A673 (cell line): Measurements from ENCODE around the gene AHRR. TPM values are rescaled to one million over a fixed set of nuclear protein-coding genes. Genes with fewer than 3 reads are reported as not detected.
"Not testable (repeated sequence)": the region's sequence is repeated elsewhere in the genome, so short reads cannot be mapped to it uniquely, and the experiment has no call there.

ENCODE experiments used
- Bru-seq: library from RNA; stranded (reverse); fragments of 400-500 nt; gene quantifications from one replicate; lab custom pipeline; 2021; lab: Mats Ljungman, UMichigan
- BruChase-seq, 2 experiments: library from RNA; stranded (reverse); fragments of 400-500 nt; gene quantifications; one replicate each; lab custom pipeline; 2021; lab: Mats Ljungman, UMichigan
- BruUV-seq: library from RNA; stranded (reverse); fragments of 400-500 nt; replicated peaks from 2 replicates; lab custom pipeline; 2021; lab: Mats Ljungman, UMichigan
- CTCF ChIA-PET: fragments of 300-600 bp; sonication (Branson Sonifier 250); formaldehyde crosslinking; loops from one replicate; lab custom pipeline; 2022; ENCODE audit warnings: antibody characterized with exemption; lab: Charles Lee
- POLR2A ChIA-PET: fragments of 300-600 bp; sonication (Branson Sonifier 250); formaldehyde crosslinking; loops from one replicate; lab custom pipeline; 2022; ENCODE audit warnings: antibody characterized with exemption; ENCODE audit not compliant: low non-redundant PET; lab: Charles Lee
- DNase-seq: peaks from one replicate; pipeline ENCODE4 v3.0.0-alpha.2; 2015; ENCODE audit warnings: low spot score
- H3K27ac ChIP-seq: fragments of 200-600 bp; sonication (generic); 2 replicates; pipeline ENCODE4 v1.5.1; 2016; ENCODE audit warnings: mixed run types, low read depth, mild to moderate bottlenecking, mixed read lengths, antibody characterized with exemption, low read length; ENCODE audit not compliant: poor library complexity, severe bottlenecking
- H3K27me3 ChIP-seq: fragments of 200-600 bp; sonication (generic); replicated peaks from 2 replicates; pipeline ENCODE4 v1.6.1; 2017; ENCODE audit warnings: mixed run types, low read depth, mild to moderate bottlenecking, mixed read lengths, antibody characterized with exemption, low read length; ENCODE audit not compliant: insufficient read depth, poor library complexity
- H3K36me3 ChIP-seq: fragments of 200-600 bp; sonication (generic); 2 replicates; pipeline ENCODE4 v1.6.1; 2016; ENCODE audit warnings: mixed run types, mild to moderate bottlenecking, mixed read lengths, antibody characterized with exemption, low read length; ENCODE audit not compliant: insufficient read depth, poor library complexity, severe bottlenecking
- H3K4me1 ChIP-seq: fragments of 200-600 bp; sonication (generic); 2 replicates; pipeline ENCODE4 v1.6.1; 2017; ENCODE audit warnings: mixed run types, mild to moderate bottlenecking, mixed read lengths, antibody characterized with exemption, low read length; ENCODE audit not compliant: insufficient read depth, poor library complexity, severe bottlenecking
- H3K4me3 ChIP-seq: fragments of 200-600 bp; sonication (generic); 2 replicates; pipeline ENCODE4 v1.5.1; 2016; ENCODE audit warnings: low read depth, mixed run types, mild to moderate bottlenecking, mixed read lengths, low read length; ENCODE audit not compliant: poor library complexity, severe bottlenecking
- H3K9me3 ChIP-seq: fragments of 200-600 bp; sonication (generic); 2 replicates; pipeline ENCODE4 v1.6.1; 2016; ENCODE audit warnings: mixed run types, low read depth, mild to moderate bottlenecking, mixed read lengths, antibody characterized with exemption, low read length; ENCODE audit not compliant: poor library complexity, severe bottlenecking
- CTCF ChIP-seq: fragments of 300-800, 200-600 bp; sonication (generic); conservative IDR thresholded peaks from 2 replicates; pipeline ENCODE4 v1.5.1; 2017; ENCODE audit warnings: low read depth, mild to moderate bottlenecking, antibody characterized with exemption, low read length, moderate library complexity, mixed read lengths
- EZH2 ChIP-seq: fragments of 200-600 bp; sonication (generic); IDR thresholded peaks from 2 replicates; pipeline ENCODE4 v1.6.1; 2017; ENCODE audit warnings: borderline replicate concordance, low read depth, mild to moderate bottlenecking, mixed read lengths, antibody characterized with exemption, low read length; ENCODE audit not compliant: poor library complexity, severe bottlenecking
- intact Hi-C: fragments of 100-400 bp; cut with micrococcal nuclease; formaldehyde crosslinking; loops from one replicate; pipeline ENCODE4 v1.10.0; 2022; ENCODE audit not compliant: unreplicated experiment
- long read RNA-seq: library from polyadenylated mRNA; stranded (forward); transcript quantifications from one replicate; pipeline ENCODE4 v2.0.0, GENCODE V29; 2022
- total RNA-seq: library from RNA; stranded (reverse); gene quantifications from 2 replicates; pipeline ENCODE4 v1.2.3, GENCODE V29; 2021

Gene AHRR
- 2.0 and 2.2 TPM in 2 replicates for total RNA-seq
- Bru-seq, nascent RNA: percentile 35 among the genes with signal in this experiment
- BruChase-seq, experiment 1, labeled RNA remaining after a 2-hour chase: percentile 34 among the genes with signal in this experiment
- BruChase-seq, experiment 2, labeled RNA remaining after a 6-hour chase: percentile 45 among the genes with signal in this experiment
- long read RNA-seq, partial matches to known transcripts: 0 of 4 reads
- long read RNA-seq, other reads (novel, unspliced or antisense): 4 of 4 reads

GRCh38 chr5:321230-321725 is at the start of gene AHRR:
AHRR (plus strand) TSS chr5:321714; CDS start chr5:343903, 22,189 bp downstream.
- POLR2A ChIA-PET: interaction anchor here (0.6 kb wide), 1 partner anchor 11 kb away, joined by 3 read pairs; no protein-coding TSS in a partner anchor
- peak within 1 kb of the TSS; percentile 48 for H3K4me3 ChIP-seq
- H3K4me1 ChIP-seq: peaks cover 16% of the 10 kb centered on the region
- peaks cover 4% of the 10 kb centered on the region for H3K36me3 ChIP-seq
- intact Hi-C loops: no loop called here
- TF ChIP-seq CTCF (peak; percentile 44), EZH2 (no peak)
- peaks cover 36% of the 10 kb centered on the region for H3K27me3 ChIP-seq
- CTCF ChIA-PET: interaction anchor here (0.8 to 1.0 kb wide), 2 partner anchors 104 to 133 kb away, joined by 3 read pairs; no protein-coding TSS in a partner anchor
- BruUV-seq: no TSS peak
- H3K9me3 ChIP-seq: no peaks in the 10 kb centered on the region
- no peak within 1 kb of the TSS for H3K27ac ChIP-seq
- peak; percentile 61 for DNase-seq

- intact Hi-C loops, H3K9me3 ChIP-seq, DNase-seq, POLR2A ChIA-PET, CTCF ChIA-PET, H3K27me3 ChIP-seq, H3K4me1 ChIP-seq, BruUV-seq: not testable (repeated sequence)
- peak overlapping the region; percentile 93 for H3K27ac ChIP-seq
- peak overlapping the region; percentile 91 for H3K4me3 ChIP-seq
- H3K36me3 ChIP-seq: peaks cover 26% of the 10 kb centered on the region
These were observed 49.7 kb upstream of the AHRR start for GRCh38 chr5:271828-272167.

GRCh38 chr5:273091-273490 is 48.4 kb upstream of the AHRR start:
- POLR2A ChIA-PET: not testable (repeated sequence)

GRCh38 chr5:273491-273890 is 48.0 kb upstream of the AHRR start:
- DNase-seq, BruUV-seq, H3K9me3 ChIP-seq, H3K27me3 ChIP-seq, H3K4me1 ChIP-seq, POLR2A ChIA-PET, intact Hi-C loops, CTCF ChIA-PET, H3K4me3 ChIP-seq, H3K27ac ChIP-seq: not testable (repeated sequence)
- peaks cover 28% of the 10 kb centered on the region for H3K36me3 ChIP-seq

More at GRCh38 chr5:273091-273490, 48.4 kb upstream of the AHRR start:
- intact Hi-C loops, H3K4me1 ChIP-seq, H3K27ac ChIP-seq, DNase-seq, H3K27me3 ChIP-seq, CTCF ChIA-PET, H3K9me3 ChIP-seq, BruUV-seq: not testable (repeated sequence)
- Histone ChIP-seq H3K4me3 (peak overlapping the region; percentile 91), H3K36me3 (peaks cover 28% of the 10 kb centered on the region)

GRCh38 chr5:274346-274745 is 47.2 kb upstream of the AHRR start:
- CTCF ChIA-PET, DNase-seq, BruUV-seq, H3K4me3 ChIP-seq, H3K4me1 ChIP-seq, POLR2A ChIA-PET, H3K27ac ChIP-seq, H3K27me3 ChIP-seq, intact Hi-C loops, H3K9me3 ChIP-seq: not testable (repeated sequence)
- H3K36me3 ChIP-seq: peaks cover 28% of the 10 kb centered on the region
